SK-N-MC (cell line): Measurements from ENCODE around the gene DSCAM.

Experiments
- DNase-seq: peaks from one replicate; pipeline ENCODE4 v3.0.0-alpha.2; 2011; ENCODE audit warnings: low read depth, low spot score
- H3K27ac ChIP-seq: fragments of 200-600 bp; sonication (generic); 2 replicates; pipeline ENCODE4 v1.5.1; 2016; ENCODE audit warnings: mixed run types
- H3K36me3 ChIP-seq: fragments of 200-600 bp; sonication (generic); 2 replicates; pipeline ENCODE4 v1.6.1; 2017; ENCODE audit warnings: antibody characterized with exemption, low read length, mixed read lengths; ENCODE audit not compliant: insufficient read depth
- H3K4me3 ChIP-seq: fragments of 200-600 bp; sonication (generic); 2 replicates; pipeline ENCODE4 v1.5.1; 2016
- H3K9ac ChIP-seq: fragments of 200-600 bp; sonication (generic); 2 replicates; pipeline ENCODE4 v1.8.0; 2017; ENCODE audit warnings: mixed run types, mixed read lengths; ENCODE audit not compliant: insufficient read length
- H3K9me3 ChIP-seq: fragments of 200-600 bp; sonication (generic); 2 replicates; pipeline ENCODE4 v1.6.1; 2017; ENCODE audit warnings: low read depth, mild to moderate bottlenecking, antibody characterized with exemption, low read length, moderate library complexity, mixed read lengths
- EZH2 ChIP-seq: fragments of 200-600 bp; sonication (generic); IDR thresholded peaks from one replicate; pipeline ENCODE4 v1.6.1; 2017; ENCODE audit warnings: antibody characterized with exemption
- FOXP2 ChIP-seq: optimal IDR thresholded peaks from 2 replicates; pipeline ENCODE3; 2011; ENCODE audit warnings: mild to moderate bottlenecking, moderate library complexity; ENCODE audit not compliant: insufficient read depth; ENCODE audit errors: extremely low read length, control extremely low read depth
- POLR2AphosphoS5 ChIP-seq: IDR thresholded peaks from 2 replicates; pipeline ENCODE4 v1.6.1; 2012; ENCODE audit warnings: mild to moderate bottlenecking, low read depth, low read length, borderline replicate concordance

DSCAM gene

DNA sequence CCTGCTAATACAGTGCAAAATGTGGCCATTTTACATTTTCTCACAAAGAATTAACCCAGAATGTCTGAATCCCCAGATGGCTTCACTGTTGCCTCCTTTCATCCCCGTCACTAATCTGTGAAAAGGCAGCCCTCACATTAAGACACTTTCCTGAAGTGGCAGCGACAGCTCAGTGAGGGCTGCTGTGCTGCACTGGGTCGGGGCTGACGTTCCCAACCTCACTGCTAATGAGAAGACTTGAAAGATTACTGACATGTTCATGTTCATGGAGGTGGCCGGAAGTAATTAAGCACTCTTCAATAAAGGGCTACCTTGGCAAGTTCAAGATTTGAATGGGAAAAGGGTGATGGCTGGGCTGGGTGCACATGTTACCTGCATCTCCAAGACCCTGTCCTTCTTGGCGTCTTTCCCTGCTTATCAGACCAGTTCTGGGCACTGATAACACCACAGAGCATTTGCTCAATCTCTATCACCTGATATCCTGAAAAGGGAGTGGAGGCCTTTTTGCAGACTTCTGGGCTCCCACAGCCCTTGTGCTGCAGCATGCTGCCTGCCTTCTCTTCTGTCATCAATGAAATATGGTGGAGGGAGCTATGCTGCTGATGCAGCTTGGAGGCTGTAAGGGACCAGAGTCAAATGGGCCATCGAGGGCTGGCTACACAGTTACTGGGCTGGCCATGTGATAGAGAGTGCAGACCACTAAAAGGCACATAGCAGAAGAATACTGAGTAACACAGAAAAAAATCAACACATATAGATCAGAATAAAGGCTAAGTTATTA, 596.3 kb downstream of the DSCAM start:
- no peak overlapping the region for H3K9ac ChIP-seq
- no peak for DNase-seq
- no peaks in the 10 kb centered on the region for H3K9me3 ChIP-seq
- no peak overlapping the region for H3K4me3 ChIP-seq
- H3K27ac ChIP-seq: no peak overlapping the region
- H3K36me3 ChIP-seq: no peaks in the 10 kb centered on the region
- no peak for TF ChIP-seq FOXP2
- no peak for TF ChIP-seq POLR2AphosphoS5
- TF ChIP-seq EZH2: no peak

GRCh38 chr21:40244981-40245380, 602.0 kb downstream of the DSCAM start:
- no peaks in the 10 kb centered on the region for H3K36me3 ChIP-seq
- TF ChIP-seq FOXP2 (no peak), EZH2 (no peak), POLR2AphosphoS5 (no peak)
- no peak overlapping the region for H3K4me3 ChIP-seq
- no peak overlapping the region for H3K27ac ChIP-seq
- H3K9ac ChIP-seq: no peak overlapping the region
- no peaks in the 10 kb centered on the region for H3K9me3 ChIP-seq
- DNase-seq: no peak

GRCh38 chr21:40243685-40244084, 603.3 kb downstream of the DSCAM start:
- Histone ChIP-seq H3K27ac (no peak overlapping the region), H3K9ac (no peak overlapping the region), H3K9me3 (no peaks in the 10 kb centered on the region), H3K36me3 (no peaks in the 10 kb centered on the region), H3K4me3 (no peak overlapping the region)
- TF ChIP-seq FOXP2: no peak
- no peak for TF ChIP-seq POLR2AphosphoS5
- TF ChIP-seq EZH2: no peak
- no peak for DNase-seq

DNA sequence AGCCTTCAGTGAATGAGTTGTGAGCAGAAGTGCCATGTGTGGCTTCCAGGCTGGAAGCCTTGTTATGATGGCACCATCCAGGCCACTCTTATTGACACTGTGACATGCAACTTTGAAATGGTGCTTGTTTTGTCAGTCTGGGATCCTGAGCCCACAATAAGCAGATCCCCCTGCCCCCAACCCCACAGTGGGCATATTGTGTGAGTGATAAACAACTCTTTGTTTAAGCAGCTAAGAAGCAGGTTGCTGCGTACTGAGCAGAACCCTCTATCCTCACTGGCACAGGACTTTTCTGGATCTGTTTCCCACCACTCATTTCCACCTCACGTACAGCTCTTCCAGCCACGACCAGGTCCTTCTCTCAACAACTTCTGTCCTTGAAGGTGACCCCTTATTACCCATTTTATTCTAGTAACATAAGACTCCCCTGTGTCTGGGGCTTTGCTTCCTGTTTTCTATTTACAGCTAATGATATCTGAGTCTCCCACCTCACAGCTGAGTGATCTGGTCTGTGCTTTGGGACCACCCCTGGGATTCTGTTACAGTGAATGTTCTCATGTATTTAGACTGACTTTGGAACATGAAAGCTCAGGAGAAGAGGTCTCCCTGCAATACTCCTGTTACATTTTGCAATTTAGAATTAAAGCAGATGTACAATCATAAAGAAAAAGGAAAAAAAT, 604.2 kb downstream of the DSCAM start:
- TF ChIP-seq POLR2AphosphoS5 (no peak), FOXP2 (no peak), EZH2 (no peak)
- Histone ChIP-seq H3K27ac (no peak overlapping the region), H3K9me3 (no peaks in the 10 kb centered on the region), H3K4me3 (no peak overlapping the region), H3K9ac (no peak overlapping the region), H3K36me3 (no peaks in the 10 kb centered on the region)
- DNase-seq: no peak

DNA sequence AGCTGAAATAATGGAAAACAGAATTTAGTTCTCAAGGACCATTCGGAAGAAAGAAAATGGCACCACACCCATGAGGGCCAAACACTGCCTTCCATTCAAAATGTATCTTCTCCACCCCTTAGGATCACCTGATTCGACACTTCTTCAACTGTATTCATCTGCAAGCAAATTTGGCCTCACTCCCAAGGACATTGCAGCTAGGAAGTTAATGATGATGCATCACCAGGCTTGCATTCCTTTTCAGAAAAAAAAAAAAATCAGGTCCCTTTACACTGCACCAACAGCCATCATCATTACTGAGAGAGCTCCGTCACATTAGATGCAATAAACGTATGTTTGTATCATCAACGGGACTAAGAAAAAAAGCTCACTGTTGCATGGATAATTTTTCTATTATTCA, 611.4 kb downstream of the DSCAM start:
- Histone ChIP-seq H3K9ac (no peak overlapping the region), H3K9me3 (no peaks in the 10 kb centered on the region), H3K36me3 (no peaks in the 10 kb centered on the region), H3K4me3 (no peak overlapping the region), H3K27ac (no peak overlapping the region)
- TF ChIP-seq FOXP2: no peak
- no peak for TF ChIP-seq EZH2
- no peak for TF ChIP-seq POLR2AphosphoS5
- no peak for DNase-seq

GRCh38 chr21:40231979-40232378, 615.0 kb downstream of the DSCAM start:
- H3K9me3 ChIP-seq: no peaks in the 10 kb centered on the region
- TF ChIP-seq EZH2: no peak
- no peak for TF ChIP-seq POLR2AphosphoS5
- no peak for TF ChIP-seq FOXP2
- H3K9ac ChIP-seq: no peak overlapping the region
- no peak overlapping the region for H3K27ac ChIP-seq
- DNase-seq: no peak
- H3K4me3 ChIP-seq: no peak overlapping the region
- H3K36me3 ChIP-seq: no peaks in the 10 kb centered on the region

- H3K4me3 ChIP-seq: no peak overlapping the region
- H3K36me3 ChIP-seq: no peaks in the 10 kb centered on the region
- TF ChIP-seq FOXP2 (no peak), POLR2AphosphoS5 (no peak), EZH2 (no peak)
- no peak for DNase-seq
- no peaks in the 10 kb centered on the region for H3K9me3 ChIP-seq
- H3K27ac ChIP-seq: no peak overlapping the region
- no peak overlapping the region for H3K9ac ChIP-seq
Observed at GRCh38 chr21:40227096-40227495, 619.9 kb downstream of the DSCAM start.

DNA sequence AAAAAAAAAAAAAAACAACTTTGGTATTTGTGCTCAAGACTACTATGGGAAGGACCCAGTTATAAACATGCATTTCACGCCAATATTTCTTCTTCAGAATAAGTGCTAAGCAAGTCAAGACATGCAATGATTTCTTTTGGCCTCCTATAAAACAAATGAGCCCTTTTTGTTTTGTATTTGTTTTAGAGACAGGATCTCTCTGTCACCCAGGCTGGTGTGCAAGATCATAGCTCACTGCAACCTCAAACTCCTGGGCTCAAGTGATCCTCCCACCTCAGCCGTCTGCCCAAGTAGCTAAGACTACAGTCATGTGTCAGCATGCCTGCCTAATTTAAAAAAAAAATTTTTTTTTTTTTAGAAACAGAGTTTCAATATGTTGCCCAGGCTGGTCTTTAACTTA, 631.0 kb downstream of the DSCAM start:
- no peak overlapping the region for H3K27ac ChIP-seq
- no peaks in the 10 kb centered on the region for H3K9me3 ChIP-seq
- TF ChIP-seq EZH2: no peak
- no peak for TF ChIP-seq FOXP2
- TF ChIP-seq POLR2AphosphoS5: no peak
- DNase-seq: no peak
- H3K36me3 ChIP-seq: no peaks in the 10 kb centered on the region
- no peak overlapping the region for H3K4me3 ChIP-seq
- no peak overlapping the region for H3K9ac ChIP-seq

- TF ChIP-seq FOXP2: no peak
- no peak for TF ChIP-seq EZH2
- no peak for TF ChIP-seq POLR2AphosphoS5
- Histone ChIP-seq H3K9me3 (no peaks in the 10 kb centered on the region), H3K27ac (no peak overlapping the region), H3K36me3 (no peaks in the 10 kb centered on the region), H3K4me3 (no peak overlapping the region), H3K9ac (no peak overlapping the region)
- DNase-seq: no peak
Observed at GRCh38 chr21:40210251-40210650, 636.7 kb downstream of the DSCAM start.
